ENCODE results near the gene SYCE3.

- TF ChIP-seq CTCF (IDR thresholded peaks at IDR 0.05): no peak
- no peak for TF ChIP-seq EP300 (IDR thresholded peaks at IDR 0.05; ENCODE audit: borderline replicate concordance in 1 of 2, low read depth in 1 of 2, low read length in 1 of 2)
- TF ChIP-seq PBX3 (IDR thresholded peaks at IDR 0.05): no peak
- no peak for TF ChIP-seq EZH2phosphoT487 (IDR thresholded peaks at IDR 0.05; ENCODE audit: borderline replicate concordance, low read depth)
- no peak for TF ChIP-seq TAF1 (IDR thresholded peaks at IDR 0.05; ENCODE audit: borderline replicate concordance, low read depth, low read length)
- no peak for TF ChIP-seq USF1 (IDR thresholded peaks at IDR 0.05; ENCODE audit: borderline replicate concordance, low read depth)
These were observed 41.0 kb upstream of the SYCE3 start for GRCh38 chr22:50603511-50604255.
